HepG2 (cell line): ENCODE measurements around the gene TMEM253. TPM values are rescaled to one million over a fixed set of nuclear protein-coding genes. Genes with fewer than 3 reads are reported as not detected.

Experiments
- KDM3A ChIP-seq: IDR thresholded peaks from 2 replicates; pipeline ENCODE4 v1.6.1; 2018; ENCODE audit warnings: low read depth, missing compliant biosample characterization
- MBNL3 ChIP-seq: fragments of 250-450 bp; sonication (Bioruptor Pico); conservative IDR thresholded peaks from 2 replicates; pipeline ENCODE4 v1.8.0; 2022; ENCODE audit warnings: mild to moderate bottlenecking, inconsistent platforms
- PAF1 ChIP-seq: IDR thresholded peaks from 2 replicates; pipeline ENCODE4 v1.6.1; 2016; ENCODE audit warnings: missing genetic modification reagents, missing compliant biosample characterization
- SAFB2 ChIP-seq: sonication (generic); formaldehyde crosslinking; IDR thresholded peaks from 2 replicates; pipeline ENCODE4 v1.5.1; 2020; ENCODE audit warnings: missing genetic modification reagents, low read depth, mild to moderate bottlenecking, borderline replicate concordance
- SRY ChIP-seq: sonication (generic); formaldehyde crosslinking; IDR thresholded peaks from 2 replicates; pipeline ENCODE4 v1.8.0; 2022; ENCODE audit warnings: mild to moderate bottlenecking, missing genetic modification reagents
- SSRP1 ChIP-seq: IDR thresholded peaks from 2 replicates; pipeline ENCODE4 v1.6.1; 2016; ENCODE audit warnings: control low read depth
- TBP ChIP-seq: sonication (generic); formaldehyde crosslinking; IDR thresholded peaks from 2 replicates; pipeline ENCODE4 v1.5.0; 2020; ENCODE audit warnings: missing genetic modification reagents
- ZNF614 ChIP-seq: IDR thresholded peaks from 2 replicates; pipeline ENCODE4 v1.6.1; 2018; ENCODE audit warnings: missing biosample characterization, missing genetic modification reagents, inconsistent platforms, borderline replicate concordance
- polyA plus RNA-seq, 8 experiments: library from polyadenylated mRNA; depleted of rRNA in 3 of 8; stranded (reverse) in 7 of 8; unstranded in 1 of 8; fragments of >200 nt; fragmentation: Illumina TruSeq in 4 of 8; extraction: Trizol in 4 of 8; gene quantifications; 2 replicates each; pipeline versions ENCODE4 v1.2.1 to v1.2.3, GENCODE V29; 2011 to 2016; ENCODE audit warnings: low read depth in 4 of 8, missing spikeins in 1 of 8, mixed read lengths in 1 of 8; ENCODE audit not compliant: insufficient read depth in 1 of 8
- total RNA-seq, 5 experiments: library from RNA; depleted of rRNA; stranded (reverse); fragments of >200 nt; fragmentation: Illumina TruSeq; extraction: Trizol; gene quantifications; 2 replicates each; pipeline ENCODE4 v1.2.3, GENCODE V29; 2016; ENCODE audit warnings: low read depth in 1 of 5
- TF ChIP-seq, protein P1 (sequence below): sonication (generic); formaldehyde crosslinking; IDR thresholded peaks from 2 replicates; pipeline ENCODE4 v1.5.1; 2020; ENCODE audit warnings: missing genetic modification reagents, mild to moderate bottlenecking, borderline replicate concordance
- TF ChIP-seq, protein P2 (sequence below): sonication (generic); formaldehyde crosslinking; IDR thresholded peaks from 2 replicates; pipeline ENCODE4 v1.4.0; 2020; ENCODE audit warnings: mild to moderate bottlenecking, missing genetic modification reagents
- TF ChIP-seq, protein P3 (sequence below): sonication (generic); formaldehyde crosslinking; IDR thresholded peaks from 2 replicates; pipeline ENCODE4 v1.5.0; 2020; ENCODE audit warnings: missing genetic modification reagents
- TF ChIP-seq, protein P4 (sequence below), 2 experiments: IDR thresholded peaks; 2 replicates each; pipeline ENCODE4 v1.6.1; 2011 to 2012; ENCODE audit warnings: low read length in 2 of 2, borderline replicate concordance in 1 of 2, low read depth in 1 of 2, mild to moderate bottlenecking in 1 of 2, moderate library complexity in 1 of 2
- TF ChIP-seq, protein P5 (sequence below): sonication (generic); formaldehyde crosslinking; IDR thresholded peaks from 2 replicates; pipeline ENCODE4 v1.5.1; 2020; ENCODE audit warnings: missing genetic modification reagents, mild to moderate bottlenecking, borderline replicate concordance
- TF ChIP-seq, protein P6 (sequence below): sonication (generic); formaldehyde crosslinking; IDR thresholded peaks from 2 replicates; pipeline ENCODE4 v1.5.1; 2020; ENCODE audit warnings: mild to moderate bottlenecking, missing genetic modification reagents, moderate library complexity
- TF ChIP-seq, protein P7 (sequence below): sonication (generic); formaldehyde crosslinking; IDR thresholded peaks from 2 replicates; pipeline ENCODE4 v1.5.0; 2020; ENCODE audit warnings: missing genetic modification reagents, mild to moderate bottlenecking, borderline replicate concordance

TMEM253 gene
- total and polyA plus RNA-seq, 2 of the 13 experiments (the other 11 are each of a cell fraction or from before 2014, with no cell fraction given): 0.29 to 0.45 TPM

DNA sequence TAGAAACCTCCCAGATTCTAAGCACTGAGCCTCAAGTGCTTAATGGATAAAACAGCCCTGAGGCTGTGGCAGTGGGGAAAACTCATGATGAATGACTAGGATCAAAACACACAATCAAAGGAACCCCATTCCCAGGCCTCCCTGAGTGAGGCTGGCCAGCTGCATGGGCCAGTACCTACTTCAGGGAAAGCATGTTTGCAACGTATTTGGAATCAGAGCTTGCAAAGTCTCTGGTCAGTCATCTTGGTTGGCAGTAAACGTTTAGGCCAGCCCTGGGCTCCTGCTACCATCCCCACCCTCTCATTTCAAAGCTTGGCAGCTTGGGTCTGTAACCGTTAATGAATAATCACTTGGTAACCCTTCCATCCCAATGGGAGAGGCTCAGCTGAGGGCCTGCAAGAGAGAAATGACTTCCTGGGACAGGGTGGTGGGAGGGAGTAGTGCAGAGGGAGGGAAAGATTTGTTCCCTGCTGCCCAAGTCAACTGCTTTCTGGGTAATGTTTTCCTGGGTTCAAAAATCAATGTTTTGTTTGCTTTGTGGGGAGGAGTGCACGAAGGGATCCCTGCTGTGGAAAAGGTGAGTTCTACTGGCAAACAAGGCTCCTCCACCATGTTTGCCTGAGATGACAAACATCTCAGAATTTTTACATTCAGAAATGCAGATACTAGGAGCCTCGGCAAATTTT is 45.3 kb upstream of the TMEM253 start (continued):
- TF ChIP-seq TBP (CRISPR knock-in tag) (no peak), KDM3A (CRISPR knock-in tag) (no peak), SSRP1 (CRISPR knock-in tag) (no peak), ZNF614 (CRISPR knock-in tag) (peak; percentile 90; the same call in 1 of the 2 replicates), SRY (CRISPR knock-in tag) (peak; percentile 31; the same call in 1 of the 2 replicates), PAF1 (CRISPR knock-in tag) (no peak), MBNL3 (CRISPR knock-in tag) (no peak), SAFB2 (CRISPR knock-in tag) (no peak)
- TF ChIP-seq, protein P1, sequence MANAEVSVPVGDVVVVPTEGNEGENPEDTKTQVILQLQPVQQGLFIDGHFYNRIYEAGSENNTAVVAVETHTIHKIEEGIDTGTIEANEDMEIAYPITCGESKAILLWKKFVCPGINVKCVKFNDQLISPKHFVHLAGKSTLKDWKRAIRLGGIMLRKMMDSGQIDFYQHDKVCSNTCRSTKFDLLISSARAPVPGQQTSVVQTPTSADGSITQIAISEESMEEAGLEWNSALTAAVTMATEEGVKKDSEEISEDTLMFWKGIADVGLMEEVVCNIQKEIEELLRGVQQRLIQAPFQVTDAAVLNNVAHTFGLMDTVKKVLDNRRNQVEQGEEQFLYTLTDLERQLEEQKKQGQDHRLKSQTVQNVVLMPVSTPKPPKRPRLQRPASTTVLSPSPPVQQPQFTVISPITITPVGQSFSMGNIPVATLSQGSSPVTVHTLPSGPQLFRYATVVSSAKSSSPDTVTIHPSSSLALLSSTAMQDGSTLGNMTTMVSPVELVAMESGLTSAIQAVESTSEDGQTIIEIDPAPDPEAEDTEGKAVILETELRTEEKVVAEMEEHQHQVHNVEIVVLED: no peak; the same call in 1 of the 2 replicates
- TF ChIP-seq, protein P2, sequence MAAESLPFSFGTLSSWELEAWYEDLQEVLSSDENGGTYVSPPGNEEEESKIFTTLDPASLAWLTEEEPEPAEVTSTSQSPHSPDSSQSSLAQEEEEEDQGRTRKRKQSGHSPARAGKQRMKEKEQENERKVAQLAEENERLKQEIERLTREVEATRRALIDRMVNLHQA (CRISPR knock-in tag): no peak
- TF ChIP-seq, protein P3, sequence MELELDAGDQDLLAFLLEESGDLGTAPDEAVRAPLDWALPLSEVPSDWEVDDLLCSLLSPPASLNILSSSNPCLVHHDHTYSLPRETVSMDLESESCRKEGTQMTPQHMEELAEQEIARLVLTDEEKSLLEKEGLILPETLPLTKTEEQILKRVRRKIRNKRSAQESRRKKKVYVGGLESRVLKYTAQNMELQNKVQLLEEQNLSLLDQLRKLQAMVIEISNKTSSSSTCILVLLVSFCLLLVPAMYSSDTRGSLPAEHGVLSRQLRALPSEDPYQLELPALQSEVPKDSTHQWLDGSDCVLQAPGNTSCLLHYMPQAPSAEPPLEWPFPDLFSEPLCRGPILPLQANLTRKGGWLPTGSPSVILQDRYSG: peak; percentile 79; the same call in 1 of the 2 replicates
- TF ChIP-seq, protein P4, sequence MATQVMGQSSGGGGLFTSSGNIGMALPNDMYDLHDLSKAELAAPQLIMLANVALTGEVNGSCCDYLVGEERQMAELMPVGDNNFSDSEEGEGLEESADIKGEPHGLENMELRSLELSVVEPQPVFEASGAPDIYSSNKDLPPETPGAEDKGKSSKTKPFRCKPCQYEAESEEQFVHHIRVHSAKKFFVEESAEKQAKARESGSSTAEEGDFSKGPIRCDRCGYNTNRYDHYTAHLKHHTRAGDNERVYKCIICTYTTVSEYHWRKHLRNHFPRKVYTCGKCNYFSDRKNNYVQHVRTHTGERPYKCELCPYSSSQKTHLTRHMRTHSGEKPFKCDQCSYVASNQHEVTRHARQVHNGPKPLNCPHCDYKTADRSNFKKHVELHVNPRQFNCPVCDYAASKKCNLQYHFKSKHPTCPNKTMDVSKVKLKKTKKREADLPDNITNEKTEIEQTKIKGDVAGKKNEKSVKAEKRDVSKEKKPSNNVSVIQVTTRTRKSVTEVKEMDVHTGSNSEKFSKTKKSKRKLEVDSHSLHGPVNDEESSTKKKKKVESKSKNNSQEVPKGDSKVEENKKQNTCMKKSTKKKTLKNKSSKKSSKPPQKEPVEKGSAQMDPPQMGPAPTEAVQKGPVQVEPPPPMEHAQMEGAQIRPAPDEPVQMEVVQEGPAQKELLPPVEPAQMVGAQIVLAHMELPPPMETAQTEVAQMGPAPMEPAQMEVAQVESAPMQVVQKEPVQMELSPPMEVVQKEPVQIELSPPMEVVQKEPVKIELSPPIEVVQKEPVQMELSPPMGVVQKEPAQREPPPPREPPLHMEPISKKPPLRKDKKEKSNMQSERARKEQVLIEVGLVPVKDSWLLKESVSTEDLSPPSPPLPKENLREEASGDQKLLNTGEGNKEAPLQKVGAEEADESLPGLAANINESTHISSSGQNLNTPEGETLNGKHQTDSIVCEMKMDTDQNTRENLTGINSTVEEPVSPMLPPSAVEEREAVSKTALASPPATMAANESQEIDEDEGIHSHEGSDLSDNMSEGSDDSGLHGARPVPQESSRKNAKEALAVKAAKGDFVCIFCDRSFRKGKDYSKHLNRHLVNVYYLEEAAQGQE (IDR thresholded peaks at IDR 0.05; ENCODE audit: borderline replicate concordance in 1 of 2, low read depth in 1 of 2, low read length in 2 of 2): peak in 1 of 2 experiments; percentile 68; a peak in 1 of 4 replicates
- TF ChIP-seq, protein P5, sequence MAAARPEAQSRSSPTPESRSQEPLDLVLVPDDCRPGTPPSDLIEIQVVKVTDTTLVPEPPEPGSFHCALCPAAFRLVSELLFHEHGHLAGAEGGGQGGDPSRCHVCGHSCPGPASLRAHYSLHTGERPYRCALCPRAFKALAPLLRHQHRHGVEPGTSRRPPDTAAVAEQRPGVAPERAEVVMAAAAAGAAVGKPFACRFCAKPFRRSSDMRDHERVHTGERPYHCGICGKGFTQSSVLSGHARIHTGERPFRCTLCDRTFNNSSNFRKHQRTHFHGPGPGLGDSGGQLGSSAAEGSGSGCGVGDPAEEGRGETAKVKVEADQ (CRISPR knock-in tag): no peak
- TF ChIP-seq, protein P6, sequence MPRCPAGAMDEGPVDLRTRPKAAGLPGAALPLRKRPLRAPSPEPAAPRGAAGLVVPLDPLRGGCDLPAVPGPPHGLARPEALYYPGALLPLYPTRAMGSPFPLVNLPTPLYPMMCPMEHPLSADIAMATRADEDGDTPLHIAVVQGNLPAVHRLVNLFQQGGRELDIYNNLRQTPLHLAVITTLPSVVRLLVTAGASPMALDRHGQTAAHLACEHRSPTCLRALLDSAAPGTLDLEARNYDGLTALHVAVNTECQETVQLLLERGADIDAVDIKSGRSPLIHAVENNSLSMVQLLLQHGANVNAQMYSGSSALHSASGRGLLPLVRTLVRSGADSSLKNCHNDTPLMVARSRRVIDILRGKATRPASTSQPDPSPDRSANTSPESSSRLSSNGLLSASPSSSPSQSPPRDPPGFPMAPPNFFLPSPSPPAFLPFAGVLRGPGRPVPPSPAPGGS (CRISPR knock-in tag): 0 out of 2 replicates have a peak, but pooled peaks have one; percentile 58
- TF ChIP-seq, protein P7, sequence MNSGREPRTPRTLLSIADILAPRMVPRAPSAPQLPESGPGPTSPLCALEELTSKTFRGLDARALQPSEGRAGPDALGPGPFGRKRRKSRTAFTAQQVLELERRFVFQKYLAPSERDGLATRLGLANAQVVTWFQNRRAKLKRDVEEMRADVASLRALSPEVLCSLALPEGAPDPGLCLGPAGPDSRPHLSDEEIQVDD (CRISPR knock-in tag): no peak
